GM18502 (cell line): Measurements from ENCODE around the gene B3GALT4.
A peak's percentile ranks its signal among the peaks of the same experiment; 100 is the strongest.

Experiments used
- ATAC-seq: cut with Tn5 transposase; IDR thresholded peaks from one replicate; pipeline ENCODE4 v1.9.1; 2021; ENCODE audit warnings: mild to moderate bottlenecking; ENCODE audit not compliant: unreplicated experiment, poor library complexity

The B3GALT4 gene

DNA sequence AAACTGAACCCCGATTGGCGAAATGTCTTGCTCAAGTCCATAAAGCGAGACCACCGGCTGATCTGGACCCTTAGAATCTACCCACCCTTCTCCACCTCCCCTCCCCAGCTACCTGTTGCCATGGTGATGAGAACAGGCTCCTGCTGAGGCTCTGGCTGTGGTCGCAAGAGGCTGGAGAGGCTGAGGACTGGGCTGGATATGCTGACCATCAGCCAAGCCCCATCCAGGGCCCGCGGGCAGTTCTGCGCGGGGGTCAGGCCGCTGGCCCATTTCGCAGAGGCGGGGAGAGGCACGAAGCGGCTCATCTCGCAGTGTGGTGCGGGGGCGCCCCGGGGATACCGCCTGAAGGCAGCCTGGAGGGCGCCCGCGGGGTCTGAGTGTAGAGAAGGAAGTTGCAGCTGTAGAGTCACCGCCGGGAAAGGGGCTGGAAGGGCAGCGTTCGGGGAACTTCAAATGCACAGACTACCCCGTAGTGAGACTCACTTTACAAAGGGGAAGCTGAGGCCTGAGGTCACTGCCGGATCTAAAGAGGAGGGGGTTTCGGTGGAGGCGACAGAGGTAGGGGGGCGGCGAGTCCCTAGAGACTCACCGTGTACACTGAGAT is 36.3 kb downstream of the B3GALT4 start:
- no peak for ATAC-seq

- peak; percentile 38 for ATAC-seq
Measured at GRCh38 chr6:33313709-33314514, 37.0 kb downstream of the B3GALT4 start, which contains the start of gene TAPBP. Gene TAPBP, minus strand, starts transcription at chr6:33314078. Its CDS starts 37 bp downstream, at chr6:33314041.

- no peak for ATAC-seq
Measured at GRCh38 chr6:33314515-33314942, 37.6 kb downstream of the B3GALT4 start.

DNA sequence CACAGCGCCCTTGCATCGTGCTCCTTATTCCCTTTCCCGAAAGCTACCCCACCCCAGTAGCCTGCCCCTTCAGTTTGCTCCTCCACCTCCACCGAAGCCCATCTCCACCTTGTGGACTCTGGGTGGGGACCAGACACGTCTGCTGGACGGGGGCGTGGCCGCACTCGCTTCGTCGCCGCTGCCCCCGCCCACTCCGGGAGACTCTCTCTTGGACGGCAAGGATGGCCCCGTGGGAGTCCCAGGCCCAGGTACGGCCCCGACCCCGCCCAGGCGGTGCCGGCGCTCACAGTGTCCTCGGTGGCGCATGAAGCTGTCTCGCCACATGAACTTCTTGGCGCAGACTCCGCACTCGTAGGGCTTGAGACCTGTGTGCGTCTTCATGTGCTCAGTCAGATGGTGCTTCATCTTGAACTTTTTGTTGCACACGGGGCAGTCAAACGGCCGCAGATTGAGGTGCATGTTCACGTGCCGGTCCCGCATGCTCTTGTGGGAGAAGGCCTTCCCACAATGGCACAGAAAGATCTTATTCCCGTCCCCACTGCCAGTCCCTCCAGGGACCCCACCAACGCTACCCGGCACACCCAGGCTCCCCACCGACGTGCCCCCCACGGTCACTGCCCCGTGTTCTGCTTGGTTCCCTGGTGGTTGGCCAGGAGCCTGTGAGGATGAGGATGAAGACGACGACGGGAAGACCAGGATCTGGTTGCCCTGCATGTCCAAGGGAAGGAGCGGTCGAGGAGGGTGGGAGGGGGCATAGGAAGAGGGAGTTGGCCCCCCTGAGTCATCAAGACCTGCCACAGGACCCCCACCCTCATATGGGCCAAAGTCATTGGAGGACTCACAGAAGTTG is 38.2 kb downstream of the B3GALT4 start:
- no peak for ATAC-seq

GRCh38 chr6:33315793-33316602 is 39.1 kb downstream of the B3GALT4 start:
- no peak for ATAC-seq

- ATAC-seq: no peak
Measured at GRCh38 chr6:33316603-33317418, 39.9 kb downstream of the B3GALT4 start.

DNA sequence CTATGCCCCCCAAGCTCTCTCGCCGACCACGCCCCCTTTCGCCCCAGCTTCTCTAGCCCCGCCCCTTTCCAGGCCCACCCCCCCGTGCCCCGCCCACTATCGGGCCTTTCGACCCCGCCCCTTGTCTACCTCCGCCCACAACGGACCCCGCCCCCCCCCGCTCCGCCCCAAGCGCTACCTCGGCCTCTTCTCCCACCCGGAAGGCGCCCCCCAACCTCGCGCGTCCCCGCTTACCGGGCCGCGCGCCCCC is 40.4 kb downstream of the B3GALT4 start:
- ATAC-seq: no peak

DNA sequence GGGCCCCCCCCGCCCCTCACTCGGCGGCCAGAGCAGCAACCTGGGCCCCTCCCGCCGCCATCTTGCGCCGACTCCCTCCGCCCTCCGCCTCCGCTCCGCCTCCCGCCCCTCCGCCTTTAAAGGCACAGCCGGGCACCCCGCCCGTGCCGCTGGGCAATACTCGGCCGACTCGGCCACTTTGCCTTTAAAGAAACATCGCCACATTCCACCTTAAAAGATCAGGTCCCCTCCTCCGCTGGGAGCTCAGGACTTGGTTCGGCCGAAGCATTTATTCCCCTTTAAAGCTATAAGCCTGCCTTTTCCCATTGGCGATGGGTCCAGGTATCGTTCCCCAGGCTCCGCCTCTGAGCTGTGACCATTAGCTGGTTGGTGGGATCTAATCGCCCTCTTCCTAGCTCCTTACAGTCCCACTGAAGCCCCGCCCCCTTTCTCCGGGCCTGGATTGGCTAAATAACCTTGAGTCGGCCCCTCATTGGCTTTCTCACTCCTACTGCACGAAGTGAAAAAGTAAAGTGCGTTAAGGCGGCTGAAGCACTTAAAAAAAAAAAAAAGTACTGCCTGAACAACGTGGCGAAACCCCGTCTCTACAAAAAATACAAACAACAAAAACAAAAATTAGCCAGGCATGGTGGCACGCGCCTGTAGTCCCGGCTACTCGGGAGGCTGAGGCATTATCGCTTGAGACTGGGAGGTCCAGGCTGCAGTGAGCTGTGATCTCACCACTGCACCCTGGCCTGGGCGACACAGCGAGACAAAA is 40.9 kb downstream of the B3GALT4 start, which contains the start of gene ZBTB22:
ZBTB22 (minus strand) TSS at position 76 of the 757 bp plus-strand sequence. CDS start 828 bp downstream, outside the sequence.
- peak; percentile 56 for ATAC-seq

- ATAC-seq: no peak
Measured at GRCh38 chr6:33318426-33319073, 41.6 kb downstream of the B3GALT4 start.

DNA sequence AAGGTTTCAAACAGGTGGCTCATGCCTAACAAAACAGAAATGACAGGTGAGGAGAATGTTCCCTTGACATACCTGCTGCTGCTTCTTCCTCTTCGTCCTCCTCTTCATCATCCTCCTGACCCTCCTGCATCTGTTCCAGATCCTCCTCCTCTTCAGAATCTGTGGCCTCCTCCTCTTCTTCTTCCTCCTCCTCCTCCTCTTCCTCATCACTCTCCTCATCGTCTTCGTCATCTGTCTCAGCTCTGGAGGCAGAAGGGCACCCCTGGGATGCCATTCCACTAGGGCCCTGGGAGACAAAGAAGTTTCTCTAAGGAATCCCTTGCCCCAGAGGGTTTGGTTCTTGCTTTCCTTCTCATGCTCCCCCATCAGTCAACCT is 43.0 kb downstream of the B3GALT4 start:
- no peak for ATAC-seq

DNA sequence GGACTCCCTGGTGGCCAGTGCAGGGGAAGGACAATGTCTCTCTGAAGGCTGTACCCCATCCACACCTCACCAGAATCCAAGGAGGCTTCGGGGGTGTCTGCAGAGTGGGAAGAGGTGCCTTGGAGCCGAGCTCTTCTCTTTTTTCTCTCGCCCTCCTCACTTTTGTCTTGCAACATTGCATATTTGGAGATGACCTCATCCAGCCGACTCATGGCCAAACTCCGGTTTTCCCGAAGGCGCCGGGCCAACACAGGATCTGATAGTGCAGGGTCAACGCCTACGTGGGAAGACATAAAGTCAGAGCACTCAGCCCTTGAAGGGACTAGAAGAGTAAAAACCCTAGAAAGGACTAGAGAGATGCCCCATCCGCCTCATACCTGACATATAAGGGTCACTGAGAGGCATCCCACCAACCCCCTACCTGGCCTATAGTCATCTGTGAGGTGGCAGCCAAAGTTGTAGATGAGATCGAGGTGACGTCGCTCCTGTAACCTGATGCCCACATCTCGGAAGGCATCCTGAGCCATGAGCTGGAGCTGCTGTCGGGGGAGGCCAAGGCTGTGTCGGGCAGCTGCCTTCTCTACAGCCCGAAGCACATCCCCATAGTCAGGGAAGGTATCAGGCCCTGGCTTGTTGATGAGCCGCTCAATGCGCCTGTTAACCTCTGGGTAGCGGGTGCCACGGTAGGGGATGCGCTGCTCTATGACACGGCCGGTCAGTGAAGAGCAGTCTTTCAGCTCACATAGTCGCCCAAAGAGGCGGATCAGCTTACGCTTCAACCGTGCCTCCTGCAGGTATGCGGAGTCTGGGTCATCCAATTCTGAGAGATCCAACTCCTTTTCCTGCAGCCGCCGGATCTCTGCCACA is 43.6 kb downstream of the B3GALT4 start:
- ATAC-seq: no peak

DNA sequence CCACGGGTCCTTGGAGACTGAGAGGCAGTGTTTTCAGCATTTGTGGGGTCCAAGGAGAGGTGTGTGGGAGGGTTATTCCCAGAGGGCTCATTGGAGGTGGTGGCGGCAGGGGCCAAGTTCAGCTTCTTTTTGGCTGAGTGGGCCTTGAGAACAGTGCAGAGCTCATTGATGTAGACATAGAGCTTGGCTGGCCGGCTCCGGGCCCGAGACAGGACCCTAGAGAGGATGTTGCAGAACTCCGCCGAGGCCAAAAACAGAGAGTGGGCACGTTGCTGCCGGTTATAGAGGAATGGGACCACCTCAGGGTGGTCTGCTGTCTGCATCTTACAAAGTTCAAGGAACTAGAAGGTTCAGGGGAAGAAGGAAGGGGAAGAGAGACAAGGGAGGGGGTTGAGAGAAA is 44.3 kb downstream of the B3GALT4 start:
- no peak for ATAC-seq

- ATAC-seq: no peak
Measured at GRCh38 chr6:33323623-33323948, 46.7 kb downstream of the B3GALT4 start.

- ATAC-seq: no peak
Measured at GRCh38 chr6:33324125-33324524, 47.2 kb downstream of the B3GALT4 start.
